A673 (cell line): ENCODE measurements around the gene KCNS3. TPM values are rescaled to one million over a fixed set of nuclear protein-coding genes. Genes with fewer than 3 reads are reported as not detected.

Source experiments
- BruUV-seq: library from RNA; stranded (reverse); fragments of 400-500 nt; replicated peaks from 2 replicates; lab custom pipeline; 2021; lab: Mats Ljungman, UMichigan
- CTCF ChIA-PET: fragments of 300-600 bp; sonication (Branson Sonifier 250); formaldehyde crosslinking; loops from one replicate; lab custom pipeline; 2022; ENCODE audit warnings: antibody characterized with exemption; lab: Charles Lee
- POLR2A ChIA-PET: fragments of 300-600 bp; sonication (Branson Sonifier 250); formaldehyde crosslinking; loops from one replicate; lab custom pipeline; 2022; ENCODE audit warnings: antibody characterized with exemption; ENCODE audit not compliant: low non-redundant PET; lab: Charles Lee
- DNase-seq: peaks from one replicate; pipeline ENCODE4 v3.0.0-alpha.2; 2015; ENCODE audit warnings: low spot score
- H3K27ac ChIP-seq: fragments of 200-600 bp; sonication (generic); 2 replicates; pipeline ENCODE4 v1.5.1; 2016; ENCODE audit warnings: mixed run types, low read depth, mild to moderate bottlenecking, mixed read lengths, antibody characterized with exemption, low read length; ENCODE audit not compliant: poor library complexity, severe bottlenecking
- H3K27me3 ChIP-seq: fragments of 200-600 bp; sonication (generic); replicated peaks from 2 replicates; pipeline ENCODE4 v1.6.1; 2017; ENCODE audit warnings: mixed run types, low read depth, mild to moderate bottlenecking, mixed read lengths, antibody characterized with exemption, low read length; ENCODE audit not compliant: insufficient read depth, poor library complexity
- H3K36me3 ChIP-seq: fragments of 200-600 bp; sonication (generic); 2 replicates; pipeline ENCODE4 v1.6.1; 2016; ENCODE audit warnings: mixed run types, mild to moderate bottlenecking, mixed read lengths, antibody characterized with exemption, low read length; ENCODE audit not compliant: insufficient read depth, poor library complexity, severe bottlenecking
- H3K4me1 ChIP-seq: fragments of 200-600 bp; sonication (generic); 2 replicates; pipeline ENCODE4 v1.6.1; 2017; ENCODE audit warnings: mixed run types, mild to moderate bottlenecking, mixed read lengths, antibody characterized with exemption, low read length; ENCODE audit not compliant: insufficient read depth, poor library complexity, severe bottlenecking
- H3K4me3 ChIP-seq: fragments of 200-600 bp; sonication (generic); 2 replicates; pipeline ENCODE4 v1.5.1; 2016; ENCODE audit warnings: low read depth, mixed run types, mild to moderate bottlenecking, mixed read lengths, low read length; ENCODE audit not compliant: poor library complexity, severe bottlenecking
- H3K9me3 ChIP-seq: fragments of 200-600 bp; sonication (generic); 2 replicates; pipeline ENCODE4 v1.6.1; 2016; ENCODE audit warnings: mixed run types, low read depth, mild to moderate bottlenecking, mixed read lengths, antibody characterized with exemption, low read length; ENCODE audit not compliant: poor library complexity, severe bottlenecking
- EZH2 ChIP-seq: fragments of 200-600 bp; sonication (generic); IDR thresholded peaks from 2 replicates; pipeline ENCODE4 v1.6.1; 2017; ENCODE audit warnings: borderline replicate concordance, low read depth, mild to moderate bottlenecking, mixed read lengths, antibody characterized with exemption, low read length; ENCODE audit not compliant: poor library complexity, severe bottlenecking
- intact Hi-C: fragments of 100-400 bp; cut with micrococcal nuclease; formaldehyde crosslinking; loops from one replicate; pipeline ENCODE4 v1.10.0; 2022; ENCODE audit not compliant: unreplicated experiment
- total RNA-seq: library from RNA; stranded (reverse); gene quantifications from 2 replicates; pipeline ENCODE4 v1.2.3, GENCODE V29; 2021
- TF ChIP-seq, protein P1 (sequence below): fragments of 300-800, 200-600 bp; sonication (generic); conservative IDR thresholded peaks from 2 replicates; pipeline ENCODE4 v1.5.1; 2017; ENCODE audit warnings: low read depth, mild to moderate bottlenecking, antibody characterized with exemption, low read length, moderate library complexity, mixed read lengths

Gene KCNS3
- total RNA-seq, 1 experiment from 2014 or later: 12.7 TPM

DNA sequence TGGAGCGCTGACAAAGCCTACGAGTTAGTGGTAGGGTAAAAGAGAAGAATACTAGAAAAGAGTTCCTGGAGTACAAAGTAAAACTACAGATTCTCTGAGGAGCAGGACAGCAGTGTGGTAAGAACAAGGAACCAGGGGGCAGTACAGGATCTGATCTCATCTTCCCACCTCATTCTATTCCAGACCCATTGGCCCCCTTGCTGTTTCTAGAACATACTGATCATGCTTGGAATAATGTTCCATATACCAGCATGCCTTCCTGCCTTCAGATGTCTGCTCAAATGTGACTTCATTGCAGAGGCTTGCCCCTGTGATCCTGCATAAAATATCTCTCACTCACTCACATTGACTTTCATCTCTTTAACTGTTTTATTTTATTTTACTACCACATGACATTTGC is 43.0 kb upstream of the KCNS3 start:
- POLR2A ChIA-PET: no interaction called here
- CTCF ChIA-PET: no interaction called here

DNA sequence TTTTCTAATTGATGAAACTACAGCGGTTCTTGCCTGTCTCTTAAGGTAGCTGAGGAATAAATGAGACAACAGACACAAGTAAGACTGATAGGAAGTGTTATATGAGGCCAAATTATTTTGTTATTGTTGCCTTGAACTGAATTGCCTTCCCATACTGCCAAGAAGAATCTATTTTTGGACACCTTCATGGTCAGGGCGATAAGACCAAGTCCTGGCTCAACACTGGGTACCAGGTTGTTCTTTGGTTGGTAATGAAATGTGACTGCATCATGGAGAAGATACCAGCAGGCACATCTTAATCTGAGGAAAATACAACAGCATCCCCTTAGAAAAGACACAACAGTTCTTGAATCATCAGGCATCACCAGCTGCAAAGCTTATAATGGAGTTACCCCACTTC is 38.5 kb upstream of the KCNS3 start:
- Histone ChIP-seq H3K27ac (no peak overlapping the region), H3K4me3 (no peak overlapping the region), H3K4me1 (no peaks in the 10 kb centered on the region), H3K27me3 (no peaks in the 10 kb centered on the region), H3K9me3 (no peaks in the 10 kb centered on the region), H3K36me3 (no peaks in the 10 kb centered on the region)
- ChIA-PET POLR2A (no interaction called here), CTCF (no interaction called here)
- TF ChIP-seq EZH2: no peak
- TF ChIP-seq, protein P1, sequence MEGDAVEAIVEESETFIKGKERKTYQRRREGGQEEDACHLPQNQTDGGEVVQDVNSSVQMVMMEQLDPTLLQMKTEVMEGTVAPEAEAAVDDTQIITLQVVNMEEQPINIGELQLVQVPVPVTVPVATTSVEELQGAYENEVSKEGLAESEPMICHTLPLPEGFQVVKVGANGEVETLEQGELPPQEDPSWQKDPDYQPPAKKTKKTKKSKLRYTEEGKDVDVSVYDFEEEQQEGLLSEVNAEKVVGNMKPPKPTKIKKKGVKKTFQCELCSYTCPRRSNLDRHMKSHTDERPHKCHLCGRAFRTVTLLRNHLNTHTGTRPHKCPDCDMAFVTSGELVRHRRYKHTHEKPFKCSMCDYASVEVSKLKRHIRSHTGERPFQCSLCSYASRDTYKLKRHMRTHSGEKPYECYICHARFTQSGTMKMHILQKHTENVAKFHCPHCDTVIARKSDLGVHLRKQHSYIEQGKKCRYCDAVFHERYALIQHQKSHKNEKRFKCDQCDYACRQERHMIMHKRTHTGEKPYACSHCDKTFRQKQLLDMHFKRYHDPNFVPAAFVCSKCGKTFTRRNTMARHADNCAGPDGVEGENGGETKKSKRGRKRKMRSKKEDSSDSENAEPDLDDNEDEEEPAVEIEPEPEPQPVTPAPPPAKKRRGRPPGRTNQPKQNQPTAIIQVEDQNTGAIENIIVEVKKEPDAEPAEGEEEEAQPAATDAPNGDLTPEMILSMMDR: no peak
- intact Hi-C loops: no loop called here
- no peak for DNase-seq
- BruUV-seq: no TSS peak

More for the DNA sequence above, 43.0 kb upstream of the KCNS3 start:
- Histone ChIP-seq H3K27ac (no peak overlapping the region), H3K4me1 (no peaks in the 10 kb centered on the region), H3K4me3 (no peak overlapping the region), H3K27me3 (no peaks in the 10 kb centered on the region), H3K9me3 (no peaks in the 10 kb centered on the region), H3K36me3 (no peaks in the 10 kb centered on the region)
- TF ChIP-seq, protein P1: no peak
- no peak for TF ChIP-seq EZH2
- intact Hi-C loops: no loop called here
- DNase-seq: no peak
- BruUV-seq: no TSS peak

DNA sequence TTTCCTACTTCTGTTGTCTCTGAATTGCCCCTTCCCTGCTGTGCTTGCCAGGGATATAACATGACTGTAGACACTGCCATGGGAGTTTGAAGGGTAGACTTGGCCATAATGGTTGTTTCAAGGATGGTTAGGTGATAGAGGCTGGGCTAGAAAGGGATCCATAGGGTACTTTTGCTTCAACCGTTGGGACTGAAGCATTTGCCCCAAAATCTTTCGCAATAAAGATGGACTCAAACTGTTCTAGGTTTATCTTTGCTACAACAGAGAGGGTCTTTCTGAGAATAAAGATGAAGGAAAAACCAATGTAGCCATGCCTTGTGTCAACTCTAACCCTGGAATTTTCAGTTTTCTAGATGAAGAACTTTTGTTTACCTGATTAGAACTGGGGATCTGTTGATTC is 35.0 kb upstream of the KCNS3 start:
- H3K36me3 ChIP-seq: no peaks in the 10 kb centered on the region
- no peaks in the 10 kb centered on the region for H3K27me3 ChIP-seq
- H3K4me1 ChIP-seq: no peaks in the 10 kb centered on the region
- no peaks in the 10 kb centered on the region for H3K9me3 ChIP-seq
- no peak overlapping the region for H3K4me3 ChIP-seq
- no TSS peak for BruUV-seq
- no peak for TF ChIP-seq EZH2
- TF ChIP-seq, protein P1: no peak
- H3K27ac ChIP-seq: no peak overlapping the region
- ChIA-PET POLR2A (no interaction called here), CTCF (no interaction called here)
- no peak for DNase-seq
- intact Hi-C loops: no loop called here
